Suprapubic skin (tissue), 3 donors: ENCODE measurements around the gene FUCA2.

ENCODE experiments used
- CTCF ChIP-seq, 2 donors: fragments of 200-600 bp in 1 of 2; fragments of 450-650 bp in 1 of 2; sonication (generic) in 1 of 2; IDR thresholded peaks; one replicate each; pipeline ENCODE4 v1.5.1; 2016 to 2019; ENCODE audit warnings: antibody characterized with exemption in 2 of 2, mild to moderate bottlenecking in 1 of 2, moderate library complexity in 1 of 2
- EP300 ChIP-seq: sonication (generic); formaldehyde crosslinking; IDR thresholded peaks from one replicate; pipeline ENCODE4 v1.6.1; 2017; ENCODE audit warnings: antibody characterized with exemption

DNA sequence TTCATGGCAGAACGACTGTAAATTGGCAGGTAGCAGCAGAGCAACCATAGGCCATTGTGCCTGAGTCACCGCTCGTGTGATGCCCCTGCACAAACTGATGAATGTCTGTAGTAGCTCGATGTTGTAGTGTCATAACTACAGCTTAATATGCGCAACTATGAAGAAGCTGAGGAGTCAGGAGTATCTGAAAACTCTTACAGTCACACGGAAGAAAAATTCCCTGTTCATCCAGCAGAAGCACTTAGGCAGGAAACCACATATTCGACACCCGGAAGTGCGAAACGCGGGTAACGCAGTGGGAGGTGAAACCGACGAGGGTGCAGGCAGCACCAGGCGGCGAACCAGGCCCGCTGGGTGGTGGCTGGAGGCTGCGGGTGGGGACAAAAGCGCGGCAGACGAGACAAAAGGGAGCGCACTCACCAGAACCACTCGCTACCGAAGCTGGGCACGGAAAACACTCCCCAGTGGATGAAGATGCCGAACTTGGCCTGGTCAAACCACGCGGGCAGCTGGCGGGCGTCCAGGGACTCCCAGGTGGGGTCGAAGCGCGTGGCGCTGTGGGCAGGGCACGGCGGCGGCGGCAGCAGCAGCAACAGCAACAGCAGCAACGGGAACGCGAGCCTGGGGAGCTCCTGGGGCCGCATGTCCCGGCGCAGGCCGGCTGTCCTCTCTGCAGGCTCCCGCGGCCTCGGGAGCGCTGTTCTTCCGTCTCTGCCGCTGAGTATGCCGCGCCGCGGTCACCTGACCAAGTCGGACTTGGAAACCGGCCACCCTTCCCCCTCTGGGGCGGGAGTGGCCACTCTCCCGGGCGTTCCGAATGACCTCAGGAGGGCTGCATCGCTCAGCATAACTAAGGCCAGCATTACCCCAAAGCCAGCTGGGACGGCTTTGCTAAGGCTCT, at the start of gene FUCA2:
- TF ChIP-seq CTCF (IDR thresholded peaks at IDR 0.05) (no peak), EP300 (no peak)
